ENCODE results near the gene GALE. TPM values are rescaled to one million over a fixed set of nuclear protein-coding genes. Genes with fewer than 3 reads are reported as not detected.

Gene GALE
- total and polyA plus RNA-seq, 4 donors: 21.4 to 146 (median 80.0) TPM

- peaks cover 0 to 21% (median 7%) of the 10 kb centered on the region in 4 donors for H3K36me3 ChIP-seq (ENCODE audit: control insufficient read depth in 4 of 4, insufficient read depth in 4 of 4, low read length in 4 of 4)
- no peaks in the 10 kb centered on the region for H3K4me1 ChIP-seq (ENCODE audit: control insufficient read depth in 5 of 5, insufficient read depth in 5 of 5, low read length in 5 of 5)
- no peak overlapping the region for H3K9ac ChIP-seq (ENCODE audit: insufficient read depth in 1 of 2, low read length in 2 of 2)
- no peaks in the 10 kb centered on the region for H3K27me3 ChIP-seq (ENCODE audit: control insufficient read depth in 3 of 3, insufficient read depth in 3 of 3, low read length in 2 of 3)
- no peak for TF ChIP-seq CTCF (IDR thresholded peaks at IDR 0.05; ENCODE audit: control extremely low read depth, extremely low read depth)
- no peaks in the 10 kb centered on the region for H3K9me3 ChIP-seq (ENCODE audit: control insufficient read depth in 4 of 4, insufficient read depth in 3 of 4, low read length in 3 of 4)
- WGBS, 2 donors: 30 to 67% methylated on average over 3 of the region's 3 CpGs
- no peak overlapping the region for H3K4me3 ChIP-seq
- DNase-seq (no peak), ATAC-seq (ENCODE audit: insufficient read depth, low FRiP score) (no peak)
- no peak overlapping the region for H3K27ac ChIP-seq (ENCODE audit: low read depth in 1 of 2, low read length in 1 of 2)
These were observed 6.9 kb upstream of the GALE start for GRCh38 chr1:23807453-23807852.

- H3K4me3 ChIP-seq: no peak overlapping the region
- H3K9ac ChIP-seq (ENCODE audit: insufficient read depth in 1 of 2, low read length in 2 of 2): no peak overlapping the region
- ATAC-seq (ENCODE audit: insufficient read depth, low FRiP score): no peak
- peaks cover 0 to 16% (median 5%) of the 10 kb centered on the region in 4 donors for H3K36me3 ChIP-seq (ENCODE audit: control insufficient read depth in 4 of 4, insufficient read depth in 4 of 4, low read length in 4 of 4)
- H3K27me3 ChIP-seq (ENCODE audit: control insufficient read depth in 3 of 3, insufficient read depth in 3 of 3, low read length in 2 of 3): no peaks in the 10 kb centered on the region
- H3K9me3 ChIP-seq (ENCODE audit: control insufficient read depth in 4 of 4, insufficient read depth in 3 of 4, low read length in 3 of 4): no peaks in the 10 kb centered on the region
- no peak for TF ChIP-seq CTCF (IDR thresholded peaks at IDR 0.05; ENCODE audit: control extremely low read depth, extremely low read depth)
- H3K4me1 ChIP-seq (ENCODE audit: control insufficient read depth in 5 of 5, insufficient read depth in 5 of 5, low read length in 5 of 5): peaks cover 0 to 6% (median 1%) of the 10 kb centered on the region in 5 donors
- no peak for DNase-seq
- 76 to 86% methylated on average over 6 of the region's 6 CpGs for WGBS, 2 donors
- H3K27ac ChIP-seq (ENCODE audit: low read depth in 1 of 2, low read length in 1 of 2): no peak overlapping the region
These were observed 5.7 kb upstream of the GALE start for GRCh38 chr1:23806280-23806679.

GRCh38 chr1:23805025-23805424 lies 4.5 kb upstream of the GALE start:
- Histone ChIP-seq H3K27ac (ENCODE audit: low read depth in 1 of 2, low read length in 1 of 2) (no peak overlapping the region), H3K4me3 (no peak overlapping the region), H3K9me3 (ENCODE audit: control insufficient read depth in 4 of 4, insufficient read depth in 3 of 4, low read length in 3 of 4) (no peaks in the 10 kb centered on the region), H3K4me1 (ENCODE audit: control insufficient read depth in 5 of 5, insufficient read depth in 5 of 5, low read length in 5 of 5) (peaks cover 0 to 8% (median 2%) of the 10 kb centered on the region in 5 donors), H3K27me3 (ENCODE audit: control insufficient read depth in 3 of 3, insufficient read depth in 3 of 3, low read length in 2 of 3) (no peaks in the 10 kb centered on the region), H3K36me3 (ENCODE audit: control insufficient read depth in 4 of 4, insufficient read depth in 4 of 4, low read length in 4 of 4) (peaks cover 0 to 16% (median 5%) of the 10 kb centered on the region in 4 donors), H3K9ac (ENCODE audit: insufficient read depth in 1 of 2, low read length in 2 of 2) (no peak overlapping the region)
- WGBS, 2 donors: 95 to 97% methylated on average over 2 of the region's 2 CpGs
- no peak for DNase-seq
- TF ChIP-seq CTCF (IDR thresholded peaks at IDR 0.05; ENCODE audit: control extremely low read depth, extremely low read depth): no peak
- ATAC-seq (ENCODE audit: insufficient read depth, low FRiP score): no peak

Data from lung (tissue), 12 donors.